ENCODE measurements around the gene EVA1A. TPM values are rescaled to one million over a fixed set of nuclear protein-coding genes. Genes with fewer than 3 reads are reported as not detected.
A peak's percentile ranks its signal among the peaks of the same experiment; 100 is the strongest.

The EVA1A gene
- total and polyA plus RNA-seq, 2 donors (not counting 1 experiment from before 2014, with no cell fraction given), result 22.8 to 31.7 TPM

GRCh38 chr2:75516378-75517360, 44.1 kb downstream of the EVA1A start:
- DNase-seq (ENCODE audit: low read depth in 2 of 2), result peak; percentile 2 to 37
- Histone ChIP-seq H3K4me2 (ENCODE audit: extremely low read depth, insufficient read depth, low read length) (no peak overlapping the region), H3K9ac (ENCODE audit: insufficient read depth, low read length) (no peak overlapping the region), H3K4me1 (ENCODE audit: control insufficient read depth, extremely low read depth, insufficient read depth, low read length) (no peaks in the 10 kb centered on the region), H3K36me3 (ENCODE audit: control insufficient read depth, insufficient read depth, low read length) (peaks cover 7% of the 10 kb centered on the region), H3K4me3 (replicated peaks in 1 of 4; ENCODE audit: control extremely low read depth in 1 of 4, insufficient read depth in 1 of 4, low read depth in 3 of 4, low read length in 4 of 4) (no peak overlapping the region), H3K79me2 (ENCODE audit: control insufficient read depth, insufficient read depth, low read length) (no peaks in the 10 kb centered on the region), H4K20me1 (ENCODE audit: control insufficient read depth, extremely low read depth, insufficient read depth, low read length) (no peaks in the 10 kb centered on the region), H2AFZ (ENCODE audit: low read length) (no peak overlapping the region), H3K9me3 (ENCODE audit: control insufficient read depth, insufficient read depth, low read depth, low read length) (no peaks in the 10 kb centered on the region), H3K27ac (ENCODE audit: insufficient read depth, low read length) (no peak overlapping the region), H3K27me3 (ENCODE audit: control insufficient read depth, insufficient read depth, low read length) (no peaks in the 10 kb centered on the region)
- TF ChIP-seq, protein P1, sequence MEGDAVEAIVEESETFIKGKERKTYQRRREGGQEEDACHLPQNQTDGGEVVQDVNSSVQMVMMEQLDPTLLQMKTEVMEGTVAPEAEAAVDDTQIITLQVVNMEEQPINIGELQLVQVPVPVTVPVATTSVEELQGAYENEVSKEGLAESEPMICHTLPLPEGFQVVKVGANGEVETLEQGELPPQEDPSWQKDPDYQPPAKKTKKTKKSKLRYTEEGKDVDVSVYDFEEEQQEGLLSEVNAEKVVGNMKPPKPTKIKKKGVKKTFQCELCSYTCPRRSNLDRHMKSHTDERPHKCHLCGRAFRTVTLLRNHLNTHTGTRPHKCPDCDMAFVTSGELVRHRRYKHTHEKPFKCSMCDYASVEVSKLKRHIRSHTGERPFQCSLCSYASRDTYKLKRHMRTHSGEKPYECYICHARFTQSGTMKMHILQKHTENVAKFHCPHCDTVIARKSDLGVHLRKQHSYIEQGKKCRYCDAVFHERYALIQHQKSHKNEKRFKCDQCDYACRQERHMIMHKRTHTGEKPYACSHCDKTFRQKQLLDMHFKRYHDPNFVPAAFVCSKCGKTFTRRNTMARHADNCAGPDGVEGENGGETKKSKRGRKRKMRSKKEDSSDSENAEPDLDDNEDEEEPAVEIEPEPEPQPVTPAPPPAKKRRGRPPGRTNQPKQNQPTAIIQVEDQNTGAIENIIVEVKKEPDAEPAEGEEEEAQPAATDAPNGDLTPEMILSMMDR (conservative IDR thresholded peaks at IDR 0.05 in 1 of 2, IDR thresholded peaks at IDR 0.05 in 1 of 2; ENCODE audit: low read depth in 1 of 2, low read length in 2 of 2), result no peak
- no peak for TF ChIP-seq EZH2 (IDR thresholded peaks at IDR 0.05; ENCODE audit: low read length, missing control alignments)

- Histone ChIP-seq H3K4me3 (replicated peaks in 1 of 4; ENCODE audit: control extremely low read depth in 1 of 4, insufficient read depth in 1 of 4, low read depth in 3 of 4, low read length in 4 of 4) (no peak overlapping the region), H3K9me3 (ENCODE audit: control insufficient read depth, insufficient read depth, low read depth, low read length) (no peaks in the 10 kb centered on the region), H3K36me3 (ENCODE audit: control insufficient read depth, insufficient read depth, low read length) (peaks cover 7% of the 10 kb centered on the region), H3K27ac (ENCODE audit: insufficient read depth, low read length) (no peak overlapping the region), H3K79me2 (ENCODE audit: control insufficient read depth, insufficient read depth, low read length) (no peaks in the 10 kb centered on the region), H3K27me3 (ENCODE audit: control insufficient read depth, insufficient read depth, low read length) (no peaks in the 10 kb centered on the region), H3K4me2 (ENCODE audit: extremely low read depth, insufficient read depth, low read length) (no peak overlapping the region), H3K9ac (ENCODE audit: insufficient read depth, low read length) (no peak overlapping the region), H2AFZ (ENCODE audit: low read length) (no peak overlapping the region), H4K20me1 (ENCODE audit: control insufficient read depth, extremely low read depth, insufficient read depth, low read length) (no peaks in the 10 kb centered on the region), H3K4me1 (ENCODE audit: control insufficient read depth, extremely low read depth, insufficient read depth, low read length) (no peaks in the 10 kb centered on the region)
- no peak for TF ChIP-seq EZH2 (IDR thresholded peaks at IDR 0.05; ENCODE audit: low read length, missing control alignments)
- TF ChIP-seq, protein P1 (conservative IDR thresholded peaks at IDR 0.05 in 1 of 2, IDR thresholded peaks at IDR 0.05 in 1 of 2; ENCODE audit: low read depth in 1 of 2, low read length in 2 of 2), result no peak
- no peak for DNase-seq (ENCODE audit: low read depth in 2 of 2)
These were observed 45.0 kb downstream of the EVA1A start for GRCh38 chr2:75515584-75516368.

DNA sequence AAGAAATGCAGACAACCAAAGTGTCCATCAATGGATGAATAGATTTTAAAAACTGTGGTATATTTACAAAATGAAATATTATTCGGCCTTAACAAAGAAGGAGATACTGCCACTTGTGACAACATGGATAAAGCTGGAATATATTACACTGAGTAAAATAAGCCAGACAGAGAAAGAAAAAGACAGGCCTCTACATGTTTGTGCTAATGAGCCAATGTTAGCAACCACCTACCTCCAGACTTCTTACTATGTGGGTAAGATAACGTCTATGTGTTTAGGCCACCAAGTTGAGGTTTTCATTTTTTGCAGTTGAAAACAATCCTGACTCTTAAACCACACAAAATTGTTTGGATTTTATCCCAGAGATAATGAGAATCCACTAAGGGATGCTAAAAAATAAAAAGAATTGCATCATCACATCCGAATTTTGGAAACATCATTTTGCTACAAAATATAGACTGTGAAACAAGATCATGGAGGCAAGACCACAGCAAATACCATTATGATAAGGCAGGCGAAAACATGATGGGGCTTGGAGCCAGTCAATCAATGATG, 47.0 kb downstream of the EVA1A start:
- no peaks in the 10 kb centered on the region for H3K4me1 ChIP-seq (ENCODE audit: control insufficient read depth, extremely low read depth, insufficient read depth, low read length)
- H3K4me3 ChIP-seq (replicated peaks in 1 of 4; ENCODE audit: control extremely low read depth in 1 of 4, insufficient read depth in 1 of 4, low read depth in 3 of 4, low read length in 4 of 4), result no peak overlapping the region
- no peak overlapping the region for H2AFZ ChIP-seq (ENCODE audit: low read length)
- no peak overlapping the region for H3K4me2 ChIP-seq (ENCODE audit: extremely low read depth, insufficient read depth, low read length)
- H3K27ac ChIP-seq (ENCODE audit: insufficient read depth, low read length), result no peak overlapping the region
- peaks cover 7% of the 10 kb centered on the region for H3K36me3 ChIP-seq (ENCODE audit: control insufficient read depth, insufficient read depth, low read length)
- H4K20me1 ChIP-seq (ENCODE audit: control insufficient read depth, extremely low read depth, insufficient read depth, low read length), result peaks cover 2% of the 10 kb centered on the region
- TF ChIP-seq EZH2 (IDR thresholded peaks at IDR 0.05; ENCODE audit: low read length, missing control alignments), result no peak
- TF ChIP-seq, protein P1 (conservative IDR thresholded peaks at IDR 0.05 in 1 of 2, IDR thresholded peaks at IDR 0.05 in 1 of 2; ENCODE audit: low read depth in 1 of 2, low read length in 2 of 2), result no peak
- H3K9me3 ChIP-seq (ENCODE audit: control insufficient read depth, insufficient read depth, low read depth, low read length), result no peaks in the 10 kb centered on the region
- no peaks in the 10 kb centered on the region for H3K27me3 ChIP-seq (ENCODE audit: control insufficient read depth, insufficient read depth, low read length)
- no peaks in the 10 kb centered on the region for H3K79me2 ChIP-seq (ENCODE audit: control insufficient read depth, insufficient read depth, low read length)
- H3K9ac ChIP-seq (ENCODE audit: insufficient read depth, low read length), result no peak overlapping the region
- peak in 1 of 2 donors; percentile 92 for DNase-seq (ENCODE audit: low read depth in 2 of 2)

All from fibroblast of lung (primary cell).